CD4-positive, alpha-beta T cell treated with Interleukin-4 for 1 hour (primary cell): Measurements from ENCODE around the gene GRIP1.

Experiments
- DNase-seq, 2 donors: peaks; one replicate each; pipeline ENCODE4 v3.0.0-alpha.2; 2020 to 2022

Gene GRIP1

DNA sequence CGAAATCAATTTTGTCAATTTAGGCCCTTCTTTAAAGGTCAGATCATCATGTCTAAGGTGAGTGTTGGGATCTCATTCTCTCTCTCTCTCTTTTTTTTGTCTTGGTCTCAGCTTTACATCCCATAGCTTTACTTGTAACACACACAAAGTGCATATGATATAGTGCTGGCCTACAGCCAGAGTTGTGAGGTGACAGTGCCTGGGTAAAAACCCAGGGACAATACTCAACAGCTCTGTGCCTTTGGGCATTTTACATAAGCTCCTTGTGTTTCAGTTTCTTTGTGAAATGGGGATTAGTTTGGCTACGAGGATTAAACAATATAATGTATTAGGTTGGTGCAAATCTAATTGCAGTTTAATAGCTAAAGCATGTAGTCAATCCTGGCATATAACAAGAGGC, 40.2 kb downstream of the GRIP1 start:
- DNase-seq = no peak

DNA sequence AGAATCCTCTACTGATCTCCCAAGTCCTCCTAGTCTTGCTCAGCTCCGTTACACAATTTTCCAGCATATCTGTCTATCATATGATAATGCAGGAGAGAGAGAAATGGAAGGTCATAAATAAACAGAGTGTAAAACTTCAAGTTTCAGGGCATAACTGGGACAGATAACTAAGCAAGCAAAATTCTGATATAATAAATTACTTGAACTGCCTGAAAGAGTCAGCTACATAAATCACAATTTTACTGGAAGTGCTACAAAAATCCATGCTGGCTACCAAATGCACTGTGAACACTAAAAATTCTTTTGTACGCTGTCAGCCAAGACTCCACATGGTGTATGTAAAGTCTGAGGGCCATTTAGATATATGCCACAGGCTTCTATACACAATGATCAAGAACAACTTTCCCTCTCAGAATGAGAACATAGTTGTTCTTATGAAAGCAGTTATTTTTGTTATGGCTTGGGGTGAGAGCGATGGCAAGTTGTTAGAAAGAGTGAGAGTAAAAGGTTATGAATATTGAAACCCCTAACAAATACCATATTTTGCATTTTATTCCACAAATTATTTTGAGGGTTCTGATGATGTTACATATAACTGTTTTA, 41.1 kb downstream of the GRIP1 start:
- DNase-seq = no peak

DNA sequence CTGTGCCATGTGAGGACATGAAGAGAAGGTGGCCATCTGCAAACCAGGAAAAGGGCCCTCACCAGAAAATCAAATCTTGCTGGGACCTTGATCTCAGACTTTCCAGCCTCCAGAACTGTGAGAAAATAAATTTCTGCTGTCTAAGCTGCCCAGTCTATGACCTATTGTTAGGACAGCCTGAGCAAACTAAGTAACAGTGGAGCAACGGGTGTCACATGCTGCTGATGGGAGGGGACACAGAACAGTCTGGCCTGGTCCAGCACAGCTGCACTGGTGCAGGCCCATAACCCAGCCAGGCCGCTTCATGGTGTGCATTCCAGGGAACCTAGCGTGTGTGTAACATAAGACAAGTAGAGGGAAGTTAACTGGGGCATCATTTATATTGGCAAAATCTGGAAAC, 42.1 kb downstream of the GRIP1 start:
- DNase-seq = no peak

DNA sequence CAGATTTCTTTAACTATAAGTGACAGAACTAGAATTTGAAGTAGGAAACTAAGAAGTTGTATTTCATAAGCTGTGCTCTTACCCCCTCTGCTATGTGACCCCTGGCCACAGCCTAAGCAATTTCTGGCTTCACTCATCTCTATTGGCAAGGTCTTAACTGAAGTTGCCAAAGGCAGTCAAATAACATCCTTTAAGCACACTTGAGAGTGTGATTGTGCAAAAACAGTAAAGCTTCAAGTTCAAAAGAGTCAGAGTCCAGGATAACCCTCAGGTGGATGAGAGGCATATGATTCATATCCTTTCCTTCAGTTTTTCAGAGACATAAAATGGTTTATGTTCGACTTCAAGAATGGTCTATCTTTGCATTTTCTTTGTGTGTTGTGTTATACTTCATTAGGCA, 45.2 kb downstream of the GRIP1 start:
- no peak for DNase-seq

DNA sequence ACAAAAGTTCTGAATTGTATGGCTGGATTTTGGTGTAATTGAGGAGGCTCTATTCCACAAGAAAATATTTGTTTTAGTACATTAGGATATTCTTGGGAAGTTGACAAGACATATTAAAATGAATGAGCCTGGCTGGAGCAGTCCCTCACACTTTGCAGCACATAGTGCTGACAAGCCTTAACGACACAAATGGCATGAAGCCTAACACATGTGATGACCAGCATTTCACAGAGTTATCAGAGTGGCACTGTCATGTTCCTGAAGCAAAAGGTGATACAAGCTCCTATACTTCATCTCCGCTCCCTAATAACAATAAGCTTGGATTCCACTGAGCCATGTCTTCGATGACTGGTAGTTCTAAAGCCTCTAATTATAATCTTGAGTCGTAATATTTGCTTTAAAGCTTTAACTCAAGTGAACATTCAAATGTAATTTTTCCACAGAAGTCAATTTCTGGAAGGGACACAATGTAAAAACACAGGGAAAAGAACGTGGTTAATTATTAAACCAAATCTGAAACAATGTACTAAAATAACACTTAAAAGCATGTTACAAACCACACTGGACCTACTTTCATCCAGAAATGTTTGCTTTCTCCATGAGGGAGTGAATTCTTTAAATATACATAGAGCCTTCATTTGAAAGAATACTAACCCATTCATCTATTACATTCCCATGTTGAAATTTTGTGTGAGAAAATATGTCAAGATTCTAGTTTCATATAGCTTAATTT, 49.6 kb downstream of the GRIP1 start:
- DNase-seq = no peak

DNA sequence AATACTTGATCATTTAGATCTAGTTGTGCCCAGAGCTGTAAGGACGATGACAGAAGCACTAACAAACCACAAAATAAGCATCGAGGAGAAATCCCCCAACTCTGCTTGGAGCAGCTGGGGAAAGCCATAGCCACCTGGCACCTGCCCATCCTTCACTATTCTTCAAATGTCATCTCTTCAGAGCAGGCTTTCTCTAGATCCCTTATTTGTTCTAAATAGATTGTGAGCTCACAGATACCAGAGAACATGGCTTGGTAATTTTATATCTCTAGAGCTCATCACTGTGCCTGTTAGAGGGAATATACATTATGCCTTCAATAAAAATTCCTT, 50.9 kb downstream of the GRIP1 start:
- no peak for DNase-seq

DNA sequence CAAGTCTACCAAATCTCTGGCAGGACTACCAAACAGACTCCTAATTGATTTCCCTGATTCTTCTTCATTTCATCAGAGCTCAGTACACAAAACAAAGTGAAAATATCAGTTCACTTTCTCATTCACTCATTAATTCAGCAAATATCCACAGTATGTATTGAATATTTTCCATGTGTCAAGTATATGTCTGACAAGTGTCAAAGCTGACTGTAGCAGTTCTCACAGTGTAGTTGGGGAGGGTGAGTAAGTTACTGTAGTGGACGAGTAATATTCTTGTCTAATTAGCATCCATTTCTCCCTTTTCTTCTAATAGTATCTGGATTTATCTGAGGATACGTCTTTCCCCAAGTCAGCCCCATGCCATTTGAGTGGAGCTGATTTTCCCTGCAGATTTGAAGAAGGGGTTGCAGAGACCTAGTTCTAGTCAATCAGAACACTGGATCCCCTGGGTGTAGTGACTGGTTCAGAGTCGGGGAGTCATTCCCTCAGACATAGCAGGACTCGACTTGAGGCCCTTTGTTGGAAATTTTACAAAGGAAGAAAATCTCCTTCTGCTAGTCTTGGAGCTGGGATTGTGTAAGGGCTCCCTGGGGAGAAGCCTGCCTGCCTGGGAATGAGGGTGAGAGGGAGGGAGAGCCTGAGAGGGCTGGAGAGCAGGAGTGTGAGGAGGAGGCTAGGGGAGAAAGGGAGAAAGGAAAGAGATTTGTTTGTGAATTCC, 51.4 kb downstream of the GRIP1 start:
- no peak for DNase-seq

DNA sequence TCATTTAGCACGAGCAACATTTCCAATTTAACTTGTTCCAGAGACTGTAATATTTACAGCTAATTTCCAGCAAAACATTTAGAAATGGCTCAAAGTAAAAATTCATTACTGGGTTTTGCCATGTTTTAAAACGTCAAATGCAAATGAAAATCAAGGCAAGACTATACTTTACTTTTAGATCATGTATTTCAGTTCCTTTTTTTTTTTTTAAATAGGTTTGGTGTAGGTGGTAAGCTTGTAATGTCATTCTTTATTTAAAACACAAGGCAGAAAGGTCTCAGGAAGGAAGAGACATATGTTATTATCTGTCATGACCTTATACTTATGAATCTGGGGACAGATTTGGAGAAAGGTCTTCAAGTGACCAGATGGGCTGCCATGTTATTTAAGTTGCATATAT, 54.1 kb downstream of the GRIP1 start:
- DNase-seq = no peak

DNA sequence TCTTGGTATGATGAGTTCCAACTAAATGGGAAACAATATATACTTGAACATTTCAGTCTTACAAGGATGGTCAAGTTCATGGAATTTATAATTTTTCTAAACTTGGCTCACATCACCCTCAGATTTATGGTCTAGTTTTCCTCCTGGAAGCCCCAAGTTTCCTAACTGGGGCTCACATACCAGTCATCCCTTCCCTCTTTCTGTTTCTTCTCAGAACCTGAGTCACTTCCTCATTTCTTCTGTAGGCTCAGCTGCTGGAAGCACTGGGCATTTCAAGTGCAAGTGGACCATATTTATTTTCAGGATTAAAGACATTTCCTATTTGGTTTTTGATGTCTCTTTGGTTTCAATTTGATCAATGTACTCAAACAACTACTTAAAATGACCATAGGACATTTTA, 55.4 kb downstream of the GRIP1 start:
- no peak for DNase-seq

DNA sequence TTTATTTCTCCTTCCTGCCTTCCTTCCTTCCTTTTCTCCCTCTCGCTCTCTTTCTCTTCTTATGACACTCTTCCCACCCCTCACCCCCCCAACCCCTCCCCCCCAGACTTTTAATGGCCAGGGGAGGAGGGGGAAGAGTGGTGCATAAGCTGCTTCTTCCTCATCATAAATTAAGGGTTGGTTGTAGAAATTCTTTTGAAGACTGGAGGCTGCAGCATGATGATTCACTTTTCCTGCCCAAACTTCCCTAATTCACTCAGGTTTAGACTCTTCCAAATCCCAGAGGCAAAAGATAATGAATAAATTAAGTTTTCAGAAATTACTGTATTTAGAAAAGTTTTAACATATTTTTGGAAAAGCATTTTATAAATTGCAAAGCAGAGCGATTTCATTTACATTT, 58.2 kb downstream of the GRIP1 start:
- no peak for DNase-seq

DNA sequence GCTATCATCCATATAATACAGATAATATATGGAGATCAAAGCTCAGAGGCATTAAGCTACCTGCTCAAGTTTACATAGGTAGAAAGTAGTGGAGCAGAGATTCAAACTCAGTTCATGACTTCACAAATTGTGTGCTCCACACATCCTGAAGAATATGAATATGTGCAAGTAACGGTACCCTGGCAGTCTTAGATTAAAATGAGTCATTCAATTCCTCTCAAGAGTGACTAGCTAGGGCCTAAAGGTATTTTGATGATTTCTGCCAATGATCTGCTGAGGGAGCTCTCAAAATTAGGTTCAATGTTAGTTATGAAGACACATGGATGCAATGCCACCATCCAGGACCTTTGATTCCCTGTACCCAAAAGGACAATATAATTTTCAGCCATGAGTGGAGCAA, 58.9 kb downstream of the GRIP1 start:
- no peak for DNase-seq

DNA sequence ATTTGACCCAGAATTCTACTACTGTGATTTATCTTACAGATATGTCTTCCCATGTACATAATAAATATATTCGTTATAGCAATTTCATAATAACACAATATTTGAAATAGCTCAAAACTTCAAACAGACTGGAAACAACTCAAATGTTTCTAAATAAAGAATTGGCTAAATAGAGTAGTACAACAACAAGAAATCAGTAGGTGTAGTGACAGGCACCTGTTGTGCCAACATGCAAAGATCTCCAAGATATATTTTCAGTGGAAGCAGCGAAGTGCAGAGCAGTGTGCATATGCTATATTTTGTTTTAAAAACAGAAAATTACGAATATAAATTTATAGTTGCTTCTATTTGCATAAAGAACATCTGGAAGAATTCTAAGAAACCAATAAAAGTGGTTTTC, 60.9 kb downstream of the GRIP1 start:
- DNase-seq = no peak

DNA sequence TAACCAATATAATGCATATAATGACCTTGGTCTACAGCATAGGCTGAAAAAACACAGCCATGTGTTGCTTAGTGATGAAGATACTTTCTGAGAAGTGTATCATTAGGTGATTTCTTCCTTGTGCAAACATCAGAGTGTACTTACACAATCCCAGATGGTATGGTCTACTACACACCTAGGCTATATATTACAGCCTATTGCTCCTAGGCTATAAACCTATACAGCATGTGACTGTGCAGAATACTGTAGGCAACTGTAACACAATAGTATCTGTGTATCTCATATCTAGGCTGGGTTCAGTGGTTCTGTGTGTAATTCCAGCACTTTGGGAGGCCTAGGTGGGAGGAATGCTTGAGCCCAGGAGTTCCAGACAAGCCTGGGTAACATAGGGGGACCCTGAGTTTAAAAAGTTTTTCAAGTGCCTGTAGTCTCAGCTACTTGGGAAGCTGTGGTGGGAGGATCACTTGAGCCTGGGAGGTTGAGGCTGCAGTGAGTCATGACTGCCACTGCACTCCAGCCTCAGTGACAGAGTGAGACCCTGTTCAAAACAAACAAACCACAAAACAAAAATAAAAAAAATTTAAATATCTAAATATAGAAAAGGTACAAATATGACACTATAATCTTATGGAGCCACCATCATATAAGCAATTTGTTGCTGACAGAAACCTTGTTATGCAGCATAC, 66.6 kb downstream of the GRIP1 start:
- DNase-seq = no peak

DNA sequence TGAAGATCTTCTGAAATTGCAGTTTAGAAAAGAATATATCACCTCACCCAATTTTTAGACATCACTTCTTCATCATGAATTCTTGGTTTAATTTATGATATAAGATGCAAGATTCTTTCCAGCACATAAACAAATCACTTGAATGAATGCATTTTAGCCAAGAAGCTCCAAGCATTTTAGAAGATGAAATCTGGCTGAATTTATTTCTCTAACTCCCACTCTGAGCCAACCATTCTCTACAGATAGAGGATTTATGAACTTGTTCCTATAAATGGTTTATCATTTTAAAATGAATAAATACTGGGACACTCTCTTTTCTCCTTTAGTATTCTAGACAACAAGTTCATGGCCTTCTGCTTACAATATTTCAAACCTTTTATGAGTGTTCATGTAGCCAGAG, 71.7 kb downstream of the GRIP1 start:
- DNase-seq = no peak

DNA sequence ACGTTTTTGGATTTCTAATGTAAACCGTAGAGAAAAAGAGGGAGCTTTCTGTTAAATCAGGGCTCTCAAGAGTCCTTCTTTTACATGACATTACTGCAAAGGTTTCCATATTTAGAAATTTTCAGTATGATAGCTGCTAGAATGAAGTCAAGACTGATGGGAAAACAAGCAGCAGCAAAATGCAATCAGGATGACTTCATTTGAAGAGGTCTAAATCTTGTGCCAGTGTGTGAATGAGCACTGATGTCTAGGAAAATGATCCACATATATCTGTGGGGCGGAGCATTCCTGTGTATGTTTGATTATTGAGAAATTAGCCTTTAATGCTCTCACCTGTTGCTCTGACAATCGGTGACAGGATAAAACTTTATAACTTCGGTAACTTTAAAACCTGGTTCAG, 73.6 kb downstream of the GRIP1 start:
- DNase-seq = no peak

DNA sequence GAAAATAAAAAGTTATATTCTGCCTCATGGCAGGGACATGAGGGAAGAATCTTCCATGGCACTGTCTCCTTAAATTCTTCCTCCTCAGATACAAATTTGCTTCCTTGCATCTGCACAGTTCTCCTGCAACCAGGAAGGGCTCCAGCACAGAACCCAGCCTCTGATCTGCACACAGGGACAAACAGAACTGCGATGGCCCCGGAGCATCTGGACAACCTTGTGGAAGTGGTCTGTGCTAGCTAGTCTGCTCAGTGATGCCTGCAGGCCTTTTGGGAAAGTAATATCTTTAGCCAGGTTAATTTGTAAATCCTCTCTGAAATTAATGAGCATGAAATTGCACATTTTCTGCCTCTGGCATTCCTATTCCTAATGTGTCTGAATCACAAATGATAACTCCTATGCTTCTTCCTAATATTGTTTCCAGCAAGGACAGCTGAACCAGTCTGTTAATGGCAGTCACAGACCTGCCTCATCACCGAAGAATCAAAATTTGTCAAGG, 74.8 kb downstream of the GRIP1 start:
- no peak for DNase-seq

DNA sequence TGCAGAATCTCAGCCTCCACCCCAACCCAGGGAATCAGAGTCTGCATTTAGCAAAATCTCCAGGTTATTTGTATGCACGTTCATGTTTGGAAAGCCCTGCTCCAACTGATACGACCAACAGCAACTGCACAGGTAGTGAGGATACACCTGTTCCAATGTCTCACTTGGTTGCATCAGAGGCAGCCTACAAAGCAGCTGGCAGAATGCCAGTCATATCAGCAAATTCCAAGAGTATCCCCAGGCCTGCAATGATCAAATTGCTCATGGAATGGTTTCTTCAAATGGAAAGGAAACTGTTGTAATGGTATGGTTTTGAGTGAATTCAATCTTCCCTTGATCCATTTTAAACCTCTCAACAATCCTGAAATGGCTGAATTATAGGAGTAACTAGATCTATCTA, 75.4 kb downstream of the GRIP1 start:
- no peak for DNase-seq

DNA sequence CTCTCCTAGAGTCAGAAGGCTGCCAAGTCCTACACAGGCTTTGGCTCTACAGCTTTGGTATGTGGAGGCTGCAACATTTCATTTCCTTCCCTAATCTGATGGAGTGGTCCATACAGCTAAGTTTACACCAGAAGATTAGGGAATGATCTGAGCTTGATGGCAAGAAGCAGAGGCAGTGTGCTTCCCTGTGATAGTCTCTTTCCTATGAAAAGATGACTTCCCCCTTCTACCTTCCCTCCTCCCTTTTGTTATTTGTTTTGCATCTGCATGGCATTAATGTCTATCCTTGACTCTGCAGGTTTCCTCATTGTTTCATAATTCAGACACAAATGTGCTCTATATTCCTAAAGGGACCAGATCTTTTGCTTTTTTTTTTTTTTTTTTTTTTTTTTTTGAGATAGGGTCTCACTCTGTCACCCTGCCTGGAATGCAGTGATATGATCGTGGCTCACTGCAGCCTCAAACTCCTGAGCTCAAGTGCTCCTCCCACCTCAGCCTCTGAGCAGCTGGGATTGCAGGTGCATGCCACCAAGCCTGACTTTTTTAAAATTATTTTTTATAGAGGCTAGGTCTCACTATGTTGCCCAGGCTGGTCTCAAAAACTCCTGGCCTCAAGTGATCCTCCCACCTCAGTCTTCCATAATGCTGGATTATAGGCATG, 76.3 kb downstream of the GRIP1 start:
- no peak for DNase-seq

DNA sequence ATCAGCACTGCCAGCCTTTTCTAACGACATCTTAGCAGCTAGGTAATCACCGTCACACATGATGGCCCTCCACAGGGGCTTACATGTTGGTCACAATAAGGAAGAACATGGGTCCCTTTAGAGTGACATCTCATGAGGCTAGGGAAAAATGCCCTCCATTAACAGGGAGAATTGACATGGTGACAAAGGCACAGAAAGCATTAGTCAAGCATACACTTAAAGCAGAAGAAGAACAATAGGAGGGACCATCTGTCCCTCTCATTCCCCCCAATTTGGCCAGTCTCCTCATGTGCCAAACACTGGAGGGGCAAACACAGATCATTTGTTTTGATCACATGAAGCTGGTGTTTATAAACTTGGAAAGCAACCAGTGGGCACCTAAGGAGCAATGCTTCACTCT, 78.0 kb downstream of the GRIP1 start:
- no peak for DNase-seq

DNA sequence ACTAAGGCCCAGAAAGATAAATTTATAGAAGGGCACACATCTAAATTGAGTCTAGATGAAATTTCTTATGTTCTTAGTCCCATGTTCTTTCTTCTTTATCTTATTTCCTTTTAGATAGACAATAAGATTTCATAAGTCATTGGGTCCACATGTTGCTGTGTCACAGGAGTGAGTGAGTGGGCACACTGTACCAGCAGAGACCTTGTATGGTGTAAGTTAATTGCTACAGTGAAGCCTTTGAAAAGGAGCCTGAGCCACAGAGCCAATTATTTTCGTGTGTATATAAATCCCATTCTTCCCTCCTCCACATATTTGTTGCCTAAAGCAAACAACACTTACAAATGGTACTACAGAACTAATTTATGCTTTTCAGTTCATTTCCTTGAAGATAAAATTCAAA, 79.1 kb downstream of the GRIP1 start:
- no peak for DNase-seq

DNA sequence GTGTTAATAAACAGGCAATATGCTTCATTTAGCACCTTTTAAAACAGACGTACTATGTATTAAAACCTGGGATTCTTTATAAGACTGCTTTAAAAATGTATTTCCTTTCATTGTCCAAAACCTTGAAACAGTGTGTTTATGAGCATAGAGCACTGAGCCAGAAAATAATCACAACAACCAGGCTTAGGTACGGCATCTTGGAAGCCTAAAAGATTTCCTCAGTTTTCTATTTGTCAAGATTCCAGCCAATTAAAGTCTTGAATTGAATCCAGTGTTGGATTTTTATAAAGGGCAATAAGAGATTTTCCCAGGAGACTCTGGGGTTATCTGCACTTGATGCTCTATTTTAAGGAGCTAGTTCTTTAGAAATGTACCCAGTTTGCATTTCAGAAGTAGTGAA, 80.3 kb downstream of the GRIP1 start:
- DNase-seq = no peak

DNA sequence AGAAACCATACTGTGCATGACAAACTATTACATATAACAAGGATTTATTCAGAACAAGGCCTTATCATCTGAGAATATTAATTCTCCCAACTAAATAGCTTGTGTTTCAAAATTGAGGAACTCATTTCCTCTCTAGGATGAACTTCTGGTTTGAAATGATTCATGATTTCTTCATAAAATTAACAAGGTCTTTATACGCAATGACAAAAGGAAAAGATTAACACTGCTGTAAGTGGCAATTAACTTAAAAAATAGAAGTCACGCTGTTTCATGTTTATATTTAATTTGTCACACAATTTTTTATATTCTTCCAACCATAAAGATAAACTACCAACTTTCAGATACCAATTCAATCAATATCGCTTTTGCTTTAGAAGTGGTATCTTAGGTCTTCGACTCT, 80.8 kb downstream of the GRIP1 start:
- no peak for DNase-seq

DNA sequence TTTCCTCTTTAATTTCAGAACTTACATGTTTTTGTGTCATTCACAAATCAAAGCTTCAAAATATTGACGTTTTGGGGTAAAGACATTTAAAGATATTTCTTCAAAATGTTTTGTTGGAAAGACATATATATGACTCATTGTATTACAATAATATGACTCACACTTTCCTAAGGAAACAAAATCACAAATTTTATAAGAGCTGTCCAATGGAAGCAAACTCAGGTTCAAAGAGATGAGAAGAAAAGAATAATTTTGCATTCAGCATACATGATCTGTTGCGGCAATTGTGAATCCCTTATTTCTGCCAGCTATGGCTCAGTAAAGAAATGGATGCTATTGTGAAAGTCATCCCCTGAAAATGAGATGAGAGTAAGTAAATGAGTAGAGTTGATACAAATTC, 82.7 kb downstream of the GRIP1 start:
- no peak for DNase-seq
